Measurements from ENCODE around the gene CCDC27. TPM values are rescaled to one million over a fixed set of nuclear protein-coding genes. Genes with fewer than 3 reads are reported as not detected.
"Not testable (repeated sequence)": the region's sequence is repeated elsewhere in the genome, so short reads cannot be mapped to it uniquely, and the experiment has no call there.

The CCDC27 gene
- total RNA-seq, 1 donor from 2014 or later = not detected

DNA sequence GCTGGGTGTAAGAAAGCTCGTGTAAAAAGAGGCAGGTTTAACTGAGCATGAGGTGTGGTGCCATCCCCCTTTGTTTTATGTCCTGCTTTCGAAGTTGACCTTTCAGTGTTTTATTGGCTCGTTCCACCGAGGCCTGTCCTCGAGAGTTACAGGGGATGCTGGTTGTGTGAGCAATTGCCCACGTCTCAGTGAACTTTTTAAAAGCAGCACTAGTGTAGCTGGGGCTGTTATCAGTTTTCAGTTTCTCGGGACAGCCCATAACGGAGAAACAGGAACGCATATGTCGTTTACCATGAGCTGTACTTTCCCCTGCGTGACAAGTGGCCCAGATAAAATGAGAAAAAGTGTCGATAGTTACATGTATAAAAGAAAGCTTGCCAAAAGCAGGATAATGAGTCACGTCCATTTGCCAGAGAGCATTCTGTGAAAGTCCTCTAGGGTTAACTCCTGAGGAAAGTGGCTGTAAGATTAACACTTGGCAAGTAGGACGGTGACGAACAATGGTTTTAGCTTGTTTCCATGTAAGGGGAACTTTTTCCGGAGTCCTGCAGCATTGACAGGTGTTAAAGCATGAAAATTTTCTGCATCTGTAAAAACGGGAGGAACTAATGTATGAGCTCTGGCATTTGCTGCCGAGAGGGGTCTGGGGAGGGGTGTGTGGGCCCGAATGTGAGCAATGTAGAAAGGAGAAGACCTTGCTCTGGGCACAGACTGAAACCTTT lies 51.8 kb downstream of the CCDC27 start:
- Mint-ChIP-seq H3K36me3 (ENCODE audit: low read depth) (no peaks in the 10 kb centered on the region), H3K4me1 (peaks cover 10% of the 10 kb centered on the region), H3K27ac (no peak overlapping the region), H3K9me3 (peaks cover 3% of the 10 kb centered on the region), H3K27me3 (peaks cover 18% of the 10 kb centered on the region), H3K4me3 (no peak overlapping the region)
- intact Hi-C loops (cut with micrococcal nuclease) = no loop called here
- TF ChIP-seq CTCF (IDR thresholded peaks at IDR 0.05) = no peak
- DNase-seq (no peak), ATAC-seq (ENCODE audit: low read depth) (no peak)
- POLR2A ChIA-PET = no interaction called here
- CTCF ChIA-PET = no interaction called here

DNA sequence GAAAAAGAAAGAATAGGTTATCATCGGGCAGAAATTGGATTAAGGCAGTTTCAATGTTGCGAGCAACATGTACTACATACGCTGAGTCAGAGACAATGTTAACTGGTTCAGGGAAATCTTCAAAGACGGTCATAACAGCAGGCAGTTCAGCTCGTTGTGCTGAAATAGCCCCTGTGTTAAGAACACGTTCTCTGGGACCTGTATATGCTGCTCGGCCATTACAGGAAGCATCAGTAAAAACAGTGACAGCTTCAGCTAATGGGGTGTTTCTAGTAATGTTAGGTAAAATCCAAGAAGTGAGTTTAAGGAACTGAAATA lies 52.3 kb downstream of the CCDC27 start:
- CTCF ChIA-PET; H3K36me3 Mint-ChIP-seq (ENCODE audit: low read depth); POLR2A ChIA-PET; H3K4me3 Mint-ChIP-seq; H3K9me3 Mint-ChIP-seq; H3K4me1 Mint-ChIP-seq; H3K27ac Mint-ChIP-seq; intact Hi-C loops (cut with micrococcal nuclease); ATAC-seq (ENCODE audit: low read depth); DNase-seq: not testable (repeated sequence)
- H3K27me3 Mint-ChIP-seq = peaks cover 16% of the 10 kb centered on the region

DNA sequence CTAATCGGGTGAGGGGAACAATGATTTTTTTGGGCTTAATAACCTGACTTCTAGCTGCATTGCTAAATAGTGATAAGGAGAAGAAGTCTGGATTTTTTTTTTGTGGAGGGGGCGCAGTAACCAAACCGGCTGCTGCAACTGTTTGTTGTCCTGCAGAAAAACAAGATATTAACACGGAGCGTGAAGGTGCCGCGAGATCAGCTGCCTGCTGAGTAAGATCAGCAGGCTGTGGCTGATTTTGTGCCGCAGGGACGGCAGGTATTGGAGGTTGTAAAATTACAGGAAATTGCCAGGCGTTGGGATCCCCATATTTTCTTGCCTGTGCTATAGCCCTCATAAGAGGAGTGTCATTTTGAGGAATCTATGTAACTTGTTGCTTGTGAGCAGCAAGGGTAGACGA lies 52.8 kb downstream of the CCDC27 start:
- no peaks in the 10 kb centered on the region for H3K36me3 Mint-ChIP-seq (ENCODE audit: low read depth)
- POLR2A ChIA-PET = no interaction called here
- peaks cover 3% of the 10 kb centered on the region for H3K9me3 Mint-ChIP-seq
- intact Hi-C loops (cut with micrococcal nuclease) = no loop called here
- peaks cover 10% of the 10 kb centered on the region for H3K4me1 Mint-ChIP-seq
- no peak overlapping the region for H3K27ac Mint-ChIP-seq
- CTCF ChIA-PET = interaction anchor here (1.2 kb wide), 1 partner anchor 352 kb away, joined by 3 read pairs; no protein-coding TSS in a partner anchor
- ATAC-seq (ENCODE audit: low read depth) (no peak), DNase-seq (no peak)
- TF ChIP-seq CTCF (IDR thresholded peaks at IDR 0.05) = no peak
- no peak overlapping the region for H3K4me3 Mint-ChIP-seq
- H3K27me3 Mint-ChIP-seq = peaks cover 13% of the 10 kb centered on the region

DNA sequence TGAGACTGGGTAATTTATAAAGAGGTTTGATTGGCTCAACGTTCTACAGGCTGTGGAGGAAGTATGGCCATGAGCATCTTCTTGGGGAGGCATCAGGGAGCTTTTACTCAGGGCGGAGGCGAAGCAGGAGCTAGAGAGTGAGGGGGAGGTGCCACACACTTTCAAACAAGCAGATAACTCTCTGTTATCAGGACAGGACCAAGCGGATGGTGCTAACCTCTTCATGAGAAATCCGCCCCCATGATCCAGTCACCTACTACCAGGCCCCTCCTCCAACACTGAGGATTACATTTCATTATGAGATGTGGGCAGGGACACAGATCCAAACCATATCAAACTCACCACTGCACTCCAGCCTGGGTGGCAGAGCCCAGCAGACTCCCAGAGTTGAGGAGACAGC lies 55.5 kb downstream of the CCDC27 start:
- H3K27me3 Mint-ChIP-seq = peaks cover 14% of the 10 kb centered on the region
- H3K4me3 Mint-ChIP-seq = no peak overlapping the region
- no peak overlapping the region for H3K27ac Mint-ChIP-seq
- H3K4me1 Mint-ChIP-seq = no peaks in the 10 kb centered on the region
- no peaks in the 10 kb centered on the region for H3K36me3 Mint-ChIP-seq (ENCODE audit: low read depth)
- peaks cover 3% of the 10 kb centered on the region for H3K9me3 Mint-ChIP-seq
- TF ChIP-seq CTCF (IDR thresholded peaks at IDR 0.05) = no peak
- CTCF ChIA-PET = no interaction called here
- DNase-seq = no peak
- intact Hi-C loops (cut with micrococcal nuclease) = no loop called here
- POLR2A ChIA-PET = interaction anchor here (0.6 kb wide), 1 partner anchor 1307 kb away, joined by 3 read pairs; no protein-coding TSS in a partner anchor
- no peak for ATAC-seq (ENCODE audit: low read depth)

GRCh38 chr1:3809680-3810079 lies 57.4 kb downstream of the CCDC27 start:
- Mint-ChIP-seq H3K4me3 (no peak overlapping the region), H3K4me1 (no peaks in the 10 kb centered on the region), H3K27ac (no peak overlapping the region), H3K27me3 (peaks cover 5% of the 10 kb centered on the region), H3K36me3 (ENCODE audit: low read depth) (peaks cover 10% of the 10 kb centered on the region), H3K9me3 (peaks cover 3% of the 10 kb centered on the region)
- CTCF ChIA-PET = no interaction called here
- intact Hi-C loops (cut with micrococcal nuclease) = no loop called here
- DNase-seq = no peak
- POLR2A ChIA-PET = no interaction called here
- ATAC-seq (ENCODE audit: low read depth) = no peak
- TF ChIP-seq CTCF (IDR thresholded peaks at IDR 0.05) = no peak

GRCh38 chr1:3810149-3810761 lies 58.0 kb downstream of the CCDC27 start:
- POLR2A ChIA-PET; ATAC-seq (ENCODE audit: low read depth); H3K27me3 Mint-ChIP-seq; H3K9me3 Mint-ChIP-seq; DNase-seq; intact Hi-C loops (cut with micrococcal nuclease); H3K4me1 Mint-ChIP-seq; H3K4me3 Mint-ChIP-seq; CTCF ChIA-PET; H3K27ac Mint-ChIP-seq: not testable (repeated sequence)
- H3K36me3 Mint-ChIP-seq (ENCODE audit: low read depth) = peaks cover 16% of the 10 kb centered on the region

Measured in activated B cell treated with CpG ODN at 0.5 μM for 24 hours (primary cell).